BLaER1 treated with 17β-estradiol and CSF1 and Interleukin-3, amounts not matched to agents 10 nM and 100 nM (cell line): ENCODE data around the gene VIT.
"Not testable (repeated sequence)": the region's sequence is repeated elsewhere in the genome, so short reads cannot be mapped to it uniquely, and the experiment has no call there.

ENCODE experiments used
- H3K27ac ChIP-seq, 11 experiments: shearing (Covaris generic); formaldehyde crosslinking; 2 replicates each; pipeline ENCODE4 v1.8.1; 2022
- H3K27me3 ChIP-seq, 11 experiments: shearing (Covaris generic); formaldehyde crosslinking; 2 replicates each; pipeline ENCODE4 v1.8.1; 2022
- H3K36me3 ChIP-seq, 11 experiments: shearing (Covaris generic); formaldehyde crosslinking; 2 replicates each; pipeline ENCODE4 v1.8.1; 2022
- H3K4me1 ChIP-seq, 10 experiments: shearing (Covaris generic); formaldehyde crosslinking; 2 replicates each; pipeline ENCODE4 v1.8.1; 2022
- H3K4me2 ChIP-seq, 11 experiments: shearing (Covaris generic); formaldehyde crosslinking; 2 replicates each; pipeline ENCODE4 v1.8.1; 2022
- H3K4me3 ChIP-seq, 10 experiments: shearing (Covaris generic); formaldehyde crosslinking; 2 replicates each; pipeline ENCODE4 v1.8.1; 2022
- H3K9ac ChIP-seq, 11 experiments: shearing (Covaris generic); formaldehyde crosslinking; 2 replicates each; pipeline ENCODE4 v1.8.1; 2022
- H3K9me3 ChIP-seq, 11 experiments: shearing (Covaris generic); formaldehyde crosslinking; replicated peaks in 1 of 11; 2 replicates each; pipeline ENCODE4 v1.8.1; 2022
- H4K20me1 ChIP-seq, 11 experiments: shearing (Covaris generic); formaldehyde crosslinking; 2 replicates each; pipeline ENCODE4 v1.8.1; 2022
- Cebpa-rat ChIP-seq, 11 experiments: shearing (Covaris generic); IDR thresholded peaks; 2 replicates each; pipeline ENCODE4 v1.8.1; 2022

VIT gene

GRCh38 chr2:36812196-36812595, 115.7 kb downstream of the VIT start:
- no peak overlapping the region for H3K4me3 ChIP-seq
- peaks cover 0 to 6% (median 0%) of the 10 kb centered on the region in 10 experiments; a peak in 4 of 20 replicates for H3K4me1 ChIP-seq
- H4K20me1 ChIP-seq = no peaks in the 10 kb centered on the region
- H3K4me2 ChIP-seq = no peak overlapping the region
- no peaks in the 10 kb centered on the region for H3K36me3 ChIP-seq
- no peak overlapping the region for H3K27ac ChIP-seq
- no peak overlapping the region for H3K9ac ChIP-seq
- TF ChIP-seq Cebpa-rat (IDR thresholded peaks at IDR 0.05) = no peak
- H3K9me3 ChIP-seq = peaks cover 0 to 7% (median 0%) of the 10 kb centered on the region in 11 experiments; a peak in 1 of 22 replicates
- no peaks in the 10 kb centered on the region for H3K27me3 ChIP-seq

GRCh38 chr2:36818542-36818941, 122.0 kb downstream of the VIT start:
- H3K9me3 ChIP-seq = no peaks in the 10 kb centered on the region
- H3K4me3 ChIP-seq = no peak overlapping the region
- H3K27ac ChIP-seq = no peak overlapping the region
- H4K20me1 ChIP-seq = no peaks in the 10 kb centered on the region
- H3K36me3 ChIP-seq = no peaks in the 10 kb centered on the region
- no peak overlapping the region for H3K4me2 ChIP-seq
- H3K9ac ChIP-seq = no peak overlapping the region
- H3K4me1 ChIP-seq = peaks cover 0 to 7% (median 0%) of the 10 kb centered on the region in 10 experiments; a peak in 4 of 20 replicates
- no peak for TF ChIP-seq Cebpa-rat (IDR thresholded peaks at IDR 0.05)
- H3K27me3 ChIP-seq = no peaks in the 10 kb centered on the region

- no peak for TF ChIP-seq Cebpa-rat (IDR thresholded peaks at IDR 0.05)
- Histone ChIP-seq H3K4me1 (peaks cover 0 to 7% (median 2%) of the 10 kb centered on the region in 10 experiments; a peak in 5 of 20 replicates), H3K27me3 (no peaks in the 10 kb centered on the region), H3K9me3 (no peaks in the 10 kb centered on the region), H3K9ac (no peak overlapping the region), H4K20me1 (no peaks in the 10 kb centered on the region), H3K27ac (no peak overlapping the region), H3K4me2 (no peak overlapping the region), H3K36me3 (no peaks in the 10 kb centered on the region), H3K4me3 (no peak overlapping the region)
Measured at GRCh38 chr2:36819095-36819711, 122.7 kb downstream of the VIT start.

- H3K27me3 ChIP-seq = no peaks in the 10 kb centered on the region
- no peaks in the 10 kb centered on the region for H4K20me1 ChIP-seq
- no peak overlapping the region for H3K4me2 ChIP-seq
- no peak overlapping the region for H3K4me3 ChIP-seq
- no peaks in the 10 kb centered on the region for H3K9me3 ChIP-seq
- H3K4me1 ChIP-seq = peaks cover 0 to 7% (median 5%) of the 10 kb centered on the region in 10 experiments; a peak in 5 of 20 replicates
- H3K9ac ChIP-seq = no peak overlapping the region
- H3K36me3 ChIP-seq = no peaks in the 10 kb centered on the region
- no peak for TF ChIP-seq Cebpa-rat (IDR thresholded peaks at IDR 0.05)
- no peak overlapping the region for H3K27ac ChIP-seq
Measured at GRCh38 chr2:36820942-36821605, 124.6 kb downstream of the VIT start.

GRCh38 chr2:36823862-36824261, 127.4 kb downstream of the VIT start:
- Histone ChIP-seq H3K4me3 (no peak overlapping the region), H3K4me2 (no peak overlapping the region), H3K27me3 (no peaks in the 10 kb centered on the region), H3K9me3 (no peaks in the 10 kb centered on the region), H3K36me3 (no peaks in the 10 kb centered on the region), H3K9ac (no peak overlapping the region), H3K4me1 (peaks cover 0 to 6% (median 0%) of the 10 kb centered on the region in 10 experiments; a peak in 1 of 20 replicates), H4K20me1 (no peaks in the 10 kb centered on the region), H3K27ac (no peak overlapping the region)
- no peak for TF ChIP-seq Cebpa-rat (IDR thresholded peaks at IDR 0.05)

GRCh38 chr2:36824273-36824672, 127.8 kb downstream of the VIT start:
- no peak for TF ChIP-seq Cebpa-rat (IDR thresholded peaks at IDR 0.05)
- no peak overlapping the region for H3K4me3 ChIP-seq

GRCh38 chr2:36824683-36825082, 128.2 kb downstream of the VIT start:
- H3K27me3 ChIP-seq, H4K20me1 ChIP-seq, H3K4me3 ChIP-seq, H3K9ac ChIP-seq, H3K4me1 ChIP-seq, H3K27ac ChIP-seq, H3K9me3 ChIP-seq, H3K4me2 ChIP-seq, H3K36me3 ChIP-seq: not testable (repeated sequence)

More at GRCh38 chr2:36824273-36824672, 127.8 kb downstream of the VIT start:
- Histone ChIP-seq H3K4me1 (peaks cover 0 to 6% (median 0%) of the 10 kb centered on the region in 10 experiments; a peak in 1 of 20 replicates), H3K9ac (no peak overlapping the region), H3K27me3 (no peaks in the 10 kb centered on the region), H3K4me2 (no peak overlapping the region), H3K27ac (no peak overlapping the region), H3K36me3 (no peaks in the 10 kb centered on the region), H4K20me1 (no peaks in the 10 kb centered on the region), H3K9me3 (no peaks in the 10 kb centered on the region)

GRCh38 chr2:36831185-36831584, 134.7 kb downstream of the VIT start:
- Histone ChIP-seq H3K4me1 (no peaks in the 10 kb centered on the region), H4K20me1 (no peaks in the 10 kb centered on the region), H3K27ac (no peak overlapping the region), H3K9ac (no peak overlapping the region), H3K27me3 (no peaks in the 10 kb centered on the region), H3K36me3 (no peaks in the 10 kb centered on the region), H3K9me3 (peaks cover 0 to 11% (median 0%) of the 10 kb centered on the region in 11 experiments; a peak in 5 of 22 replicates), H3K4me2 (no peak overlapping the region), H3K4me3 (no peak overlapping the region)
- no peak for TF ChIP-seq Cebpa-rat (IDR thresholded peaks at IDR 0.05)

- Histone ChIP-seq H3K4me3 (no peak overlapping the region), H3K27ac (no peak overlapping the region), H3K9me3 (peaks cover 0 to 13% (median 0%) of the 10 kb centered on the region in 11 experiments; a peak in 5 of 22 replicates), H3K27me3 (no peaks in the 10 kb centered on the region), H4K20me1 (no peaks in the 10 kb centered on the region), H3K4me1 (no peaks in the 10 kb centered on the region), H3K36me3 (no peaks in the 10 kb centered on the region), H3K9ac (no peak overlapping the region), H3K4me2 (no peak overlapping the region)
- no peak for TF ChIP-seq Cebpa-rat (IDR thresholded peaks at IDR 0.05)
Measured at GRCh38 chr2:36834203-36834602, 137.7 kb downstream of the VIT start.
